ENCODE results near the gene TMEM98.

TMEM98 gene

GRCh38 chr17:32993977-32994376, 66.0 kb downstream of the TMEM98 start:
- Histone ChIP-seq H3K27me3 (ENCODE audit: control insufficient read depth, insufficient read depth, low read length, poor library complexity, severe bottlenecking) (peaks cover 5% of the 10 kb centered on the region), H3K4me1 (ENCODE audit: control insufficient read depth, insufficient read depth, low read length) (no peaks in the 10 kb centered on the region), H3K4me3 (ENCODE audit: insufficient read depth, low read depth, low read length) (no peak overlapping the region), H3K9me3 (ENCODE audit: control insufficient read depth, low read length) (no peaks in the 10 kb centered on the region), H3K36me3 (ENCODE audit: control insufficient read depth, insufficient read depth, low read length) (no peaks in the 10 kb centered on the region), H3K27ac (ENCODE audit: insufficient read depth, low read depth, low read length, poor library complexity, severe bottlenecking) (no peak overlapping the region)
- WGBS, 2 experiments = 90 to 93% methylated on average over 9 of the region's 9 CpGs

Data from ectodermal cell (in vitro differentiated cells).